Astrocyte (in vitro differentiated cells and primary cell): ENCODE data around the gene ALPK3. TPM values are rescaled to one million over a fixed set of nuclear protein-coding genes. Genes with fewer than 3 reads are reported as not detected.

Experiments used
- DNase-seq: peaks from one replicate; pipeline ENCODE4 v3.0.0-alpha.2; 2010; ENCODE audit warnings: low read depth
- FAIRE-seq: peaks from 2 replicates; lab custom pipeline; 2011; peaks lifted over from hg19 to GRCh38; lab: Jason Lieb, UNC
- H2AFZ ChIP-seq: 2 replicates; pipeline ENCODE4 v1.6.0; 2012; ENCODE audit warnings: low read depth, low read length, inconsistent platforms
- H3K27ac ChIP-seq: 2 replicates; pipeline ENCODE4 v1.5.1; 2011; ENCODE audit warnings: low read depth, low read length, inconsistent platforms
- H3K27me3 ChIP-seq: 2 replicates; pipeline ENCODE4 v1.6.0; 2011; ENCODE audit warnings: low read length, inconsistent platforms; ENCODE audit not compliant: insufficient read depth
- H3K36me3 ChIP-seq: 2 replicates; pipeline ENCODE4 v1.5.1; 2011; ENCODE audit warnings: low read length, inconsistent platforms; ENCODE audit not compliant: insufficient read depth
- H3K4me1 ChIP-seq: 2 replicates; pipeline ENCODE4 v1.5.1; 2011; ENCODE audit warnings: low read length, inconsistent platforms; ENCODE audit not compliant: insufficient read depth
- H3K4me2 ChIP-seq: 2 replicates; pipeline ENCODE4 v1.6.0; 2012; ENCODE audit warnings: low read length, inconsistent platforms
- H3K4me3 ChIP-seq: 2 replicates; pipeline ENCODE4 v1.5.1; 2011; ENCODE audit warnings: low read depth, mild to moderate bottlenecking, low read length, inconsistent platforms; ENCODE audit not compliant: insufficient read depth
- H3K79me2 ChIP-seq: 2 replicates; pipeline ENCODE4 v1.6.0; 2012; ENCODE audit warnings: mild to moderate bottlenecking, low read length, inconsistent platforms; ENCODE audit not compliant: insufficient read depth
- H3K9ac ChIP-seq: 2 replicates; pipeline ENCODE4 v1.6.0; 2012; ENCODE audit warnings: mild to moderate bottlenecking, low read length, inconsistent platforms
- H3K9me3 ChIP-seq: 2 replicates; pipeline ENCODE4 v1.5.1; 2012; ENCODE audit warnings: low read depth, mild to moderate bottlenecking, low read length, inconsistent platforms; ENCODE audit not compliant: insufficient read depth
- H4K20me1 ChIP-seq: 2 replicates; pipeline ENCODE4 v1.6.0; 2012; ENCODE audit warnings: low read length, inconsistent platforms; ENCODE audit not compliant: insufficient read depth
- H3K27ac Mint-ChIP-seq: one replicate; pipeline ENCODE4 v1.8.0; 2021; ENCODE audit warnings: mild to moderate bottlenecking, mixed read lengths; ENCODE audit not compliant: unreplicated experiment
- H3K27me3 Mint-ChIP-seq: one replicate; pipeline ENCODE4 v1.8.0; 2021; ENCODE audit warnings: low read depth, mixed read lengths; ENCODE audit not compliant: unreplicated experiment
- H3K36me3 Mint-ChIP-seq: one replicate; pipeline ENCODE4 v1.8.0; 2021; ENCODE audit warnings: low read depth, mixed read lengths; ENCODE audit not compliant: unreplicated experiment
- H3K4me1 Mint-ChIP-seq: one replicate; pipeline ENCODE4 v1.8.0; 2021; ENCODE audit warnings: low read depth, mixed read lengths; ENCODE audit not compliant: unreplicated experiment
- H3K4me3 Mint-ChIP-seq: one replicate; pipeline ENCODE4 v1.8.0; 2021; ENCODE audit warnings: mild to moderate bottlenecking, moderate library complexity, mixed read lengths; ENCODE audit not compliant: unreplicated experiment
- H3K9me3 Mint-ChIP-seq: one replicate; pipeline ENCODE4 v1.8.0; 2021; ENCODE audit warnings: mild to moderate bottlenecking, mixed read lengths; ENCODE audit not compliant: unreplicated experiment
- CTCF ChIP-seq: IDR thresholded peaks from 2 replicates; pipeline ENCODE4 v1.5.1; 2011; ENCODE audit warnings: low read depth, mild to moderate bottlenecking, inconsistent platforms, low read length, moderate library complexity; ENCODE audit not compliant: insufficient read depth
- EZH2 ChIP-seq: IDR thresholded peaks from 2 replicates; pipeline ENCODE4 v1.6.1; 2012; ENCODE audit warnings: mild to moderate bottlenecking, low read length, inconsistent platforms; ENCODE audit not compliant: insufficient read depth
- total RNA-seq: library from RNA; stranded (reverse); gene quantifications from 2 replicates; pipeline ENCODE4 v1.2.1, GENCODE V29; 2021

Gene ALPK3
- total RNA-seq, 1 donor from 2014 or later: 9.1 TPM

GRCh38 chr15:84921121-84921520, 104.0 kb downstream of the ALPK3 start:
- H4K20me1 ChIP-seq: no peaks in the 10 kb centered on the region
- Mint-ChIP-seq H3K4me3 (no peak overlapping the region), H3K27ac (no peak overlapping the region), H3K9me3 (no peaks in the 10 kb centered on the region), H3K36me3 (peaks cover 2% of the 10 kb centered on the region), H3K27me3 (peaks cover 29% of the 10 kb centered on the region), H3K4me1 (peaks cover 5% of the 10 kb centered on the region)
- no peaks in the 10 kb centered on the region for H3K36me3 ChIP-seq
- no peak overlapping the region for H3K4me2 ChIP-seq
- H3K9ac ChIP-seq: no peak overlapping the region
- TF ChIP-seq EZH2: no peak
- TF ChIP-seq CTCF: no peak
- no peaks in the 10 kb centered on the region for H3K9me3 ChIP-seq
- H3K27ac ChIP-seq: no peak overlapping the region
- H2AFZ ChIP-seq: no peak overlapping the region
- H3K27me3 ChIP-seq: no peaks in the 10 kb centered on the region
- FAIRE-seq (no peak), DNase-seq (no peak)
- H3K79me2 ChIP-seq: no peaks in the 10 kb centered on the region
- no peaks in the 10 kb centered on the region for H3K4me1 ChIP-seq
- no peak overlapping the region for H3K4me3 ChIP-seq

GRCh38 chr15:84922530-84922929, 105.4 kb downstream of the ALPK3 start:
- no peaks in the 10 kb centered on the region for H4K20me1 ChIP-seq
- H3K9me3 Mint-ChIP-seq: no peaks in the 10 kb centered on the region
- H3K4me3 ChIP-seq: no peak overlapping the region
- no peak overlapping the region for H3K9ac ChIP-seq
- no peak overlapping the region for H3K27ac Mint-ChIP-seq
- no peaks in the 10 kb centered on the region for H3K9me3 ChIP-seq
- TF ChIP-seq EZH2 (no peak), CTCF (no peak)
- no peak overlapping the region for H3K27ac ChIP-seq
- no peaks in the 10 kb centered on the region for H3K36me3 ChIP-seq
- H3K4me1 ChIP-seq: no peaks in the 10 kb centered on the region
- H3K4me1 Mint-ChIP-seq: peaks cover 1% of the 10 kb centered on the region
- H2AFZ ChIP-seq: no peak overlapping the region
- no peak for FAIRE-seq
- DNase-seq: no peak
- H3K4me2 ChIP-seq: no peak overlapping the region
- H3K27me3 Mint-ChIP-seq: peaks cover 29% of the 10 kb centered on the region
- no peak overlapping the region for H3K4me3 Mint-ChIP-seq
- no peaks in the 10 kb centered on the region for H3K79me2 ChIP-seq
- no peaks in the 10 kb centered on the region for H3K27me3 ChIP-seq
- H3K36me3 Mint-ChIP-seq: peaks cover 2% of the 10 kb centered on the region

Other genes starting within 250 kb of the ALPK3 start
- 13.5 and 16.2 TPM in 2 replicates for gene ZSCAN2, start 216.3 kb upstream of the ALPK3 start, total RNA-seq
- 22.1 and 23.9 TPM in 2 replicates for gene WDR73, start 163.1 kb upstream of the ALPK3 start, total RNA-seq
- gene NMB, start 159.2 kb upstream of the ALPK3 start, total RNA-seq: 6.1 and 6.4 TPM in 2 replicates
- gene SEC11A, start 101.2 kb upstream of the ALPK3 start, total RNA-seq: 187 and 198 TPM in 2 replicates
- 25.1 and 25.5 TPM in 2 replicates for gene ZNF592, start 68.8 kb upstream of the ALPK3 start, total RNA-seq
- not detected in 2 replicates for gene SLC28A1, start 67.3 kb downstream of the ALPK3 start, total RNA-seq
- gene PDE8A, start 164.5 kb downstream of the ALPK3 start, total RNA-seq: 16.3 and 18.0 TPM in 2 replicates